ENCODE measurements around the gene ADGRL4. TPM values are rescaled to one million over a fixed set of nuclear protein-coding genes. Genes with fewer than 3 reads are reported as not detected.

The ADGRL4 gene
- total RNA-seq, 1 experiment from 2014 or later = 0.63 TPM

GRCh38 chr1:78856096-78856495 is 150.4 kb downstream of the ADGRL4 start:
- Histone ChIP-seq H3K14ac (ENCODE audit: insufficient read depth, low read length) (no peak overlapping the region), H3K4me2 (ENCODE audit: insufficient read depth, insufficient read length, low read length) (no peak overlapping the region), H3T11ph (ENCODE audit: low read length) (no peak overlapping the region), H3K27ac (ENCODE audit: insufficient read length, low read depth, low read length) (no peak overlapping the region), H3K23ac (ENCODE audit: insufficient read length, low read depth, low read length) (no peak overlapping the region), H2BK20ac (ENCODE audit: low read depth, low read length, poor library complexity, severe bottlenecking) (no peak overlapping the region), H4K91ac (ENCODE audit: insufficient read length, low read depth, low read length) (no peak overlapping the region), H3K9ac (ENCODE audit: extremely low read depth, insufficient read length, low read length) (no peak overlapping the region), H2AK5ac (ENCODE audit: insufficient read length, low read length) (no peak overlapping the region), H3K79me2 (ENCODE audit: insufficient read depth, low read length) (no peaks in the 10 kb centered on the region), H3K9me3 (ENCODE audit: control insufficient read depth, low read depth, low read length) (no peaks in the 10 kb centered on the region), H4K5ac (ENCODE audit: insufficient read length, low read depth, low read length) (no peak overlapping the region), H3K79me1 (ENCODE audit: insufficient read depth, low read depth, low read length, poor library complexity, severe bottlenecking) (no peaks in the 10 kb centered on the region), H4K20me1 (ENCODE audit: control insufficient read depth, insufficient read depth, insufficient read length) (no peaks in the 10 kb centered on the region), H3K4me1 (ENCODE audit: insufficient read depth, low read length) (no peaks in the 10 kb centered on the region), H3K56ac (ENCODE audit: insufficient read length, low read depth, low read length) (no peak overlapping the region), H3K4ac (ENCODE audit: low read depth, low read length) (no peak overlapping the region), H3K27me3 (ENCODE audit: insufficient read depth, low read length) (no peaks in the 10 kb centered on the region), H4K8ac (replicated peaks; ENCODE audit: insufficient read length, low read depth, low read length) (no peak overlapping the region), H2BK120ac (ENCODE audit: low read depth, low read length, poor library complexity, severe bottlenecking) (no peak overlapping the region), H2AFZ (ENCODE audit: low read length) (no peak overlapping the region), H3K18ac (ENCODE audit: insufficient read length, low read depth, low read length) (no peak overlapping the region), H2BK15ac (ENCODE audit: low read depth, low read length) (no peak overlapping the region), H2BK5ac (ENCODE audit: insufficient read length, low read length) (no peak overlapping the region), H2BK12ac (ENCODE audit: insufficient read length, low read depth, low read length) (no peak overlapping the region), H3K23me2 (ENCODE audit: insufficient read length, low read depth, low read length, poor library complexity, severe bottlenecking) (no peaks in the 10 kb centered on the region)
- H3K9me3 Mint-ChIP-seq = peaks cover 9% of the 10 kb centered on the region in 2 experiments
- no peaks in the 10 kb centered on the region; a peak in 1 of 4 replicates for H3K4me1 Mint-ChIP-seq
- no CpG with 5 or more reads among the region's 2 CpGs for WGBS (ENCODE audit: extremely low coverage, insufficient read length, low lambda C conversion rate)
- H3K27me3 Mint-ChIP-seq (ENCODE audit: low read depth) = no peaks in the 10 kb centered on the region; the same call in 1 of the 2 replicates
- no peak overlapping the region for H3K4me3 Mint-ChIP-seq
- DNase-seq = no peak
- H3K27ac Mint-ChIP-seq = no peak overlapping the region
- no peak for TF ChIP-seq CTCF (conservative IDR thresholded peaks at IDR 0.05)
- peaks cover 7 to 9% (median 8%) of the 10 kb centered on the region in 3 experiments; a peak in 6 of 7 replicates for H3K36me3 Mint-ChIP-seq (ENCODE audit: insufficient read depth in 1 of 3, low read depth in 3 of 3)
